HepG2 (cell line): ENCODE results near the gene RRM2. TPM values are rescaled to one million over a fixed set of nuclear protein-coding genes. Genes with fewer than 3 reads are reported as not detected.
A peak's percentile ranks its signal among the peaks of the same experiment; 100 is the strongest.

Source experiments
- CHCHD3 ChIP-seq: sonication (generic); formaldehyde crosslinking; IDR thresholded peaks from 2 replicates; pipeline ENCODE4 v1.8.0; 2022; ENCODE audit warnings: mild to moderate bottlenecking, missing genetic modification reagents, moderate library complexity
- IRX3 ChIP-seq: sonication (generic); formaldehyde crosslinking; IDR thresholded peaks from 2 replicates; pipeline ENCODE4 v1.8.1; 2023; ENCODE audit warnings: mild to moderate bottlenecking, low read depth, missing genetic modification reagents, borderline replicate concordance
- NFATC3 ChIP-seq: sonication (generic); formaldehyde crosslinking; IDR thresholded peaks from 2 replicates; pipeline ENCODE4 v1.5.1; 2020; ENCODE audit warnings: mild to moderate bottlenecking, missing genetic modification reagents
- RARA ChIP-seq: IDR thresholded peaks from 2 replicates; pipeline ENCODE4 v1.6.1; 2016; ENCODE audit warnings: missing genetic modification reagents, missing compliant biosample characterization
- SALL1 ChIP-seq: sonication (generic); formaldehyde crosslinking; IDR thresholded peaks from 2 replicates; pipeline ENCODE4 v1.8.0; 2022; ENCODE audit warnings: mild to moderate bottlenecking, missing genetic modification reagents
- TEAD3 ChIP-seq: optimal IDR thresholded peaks from 2 replicates; pipeline ENCODE3; 2016; ENCODE audit warnings: borderline replicate concordance
- YEATS4 ChIP-seq: sonication (generic); formaldehyde crosslinking; IDR thresholded peaks from 2 replicates; pipeline ENCODE4 v1.4.0; 2020; ENCODE audit warnings: missing genetic modification reagents, borderline replicate concordance
- ZFP62 ChIP-seq: sonication (generic); formaldehyde crosslinking; IDR thresholded peaks from 2 replicates; pipeline ENCODE4 v1.4.0; 2020; ENCODE audit warnings: missing genetic modification reagents
- ZNF224 ChIP-seq: sonication (generic); formaldehyde crosslinking; IDR thresholded peaks from 2 replicates; pipeline ENCODE4 v1.5.0; 2020; ENCODE audit warnings: mild to moderate bottlenecking, missing genetic modification reagents
- ZNF570 ChIP-seq: sonication (generic); formaldehyde crosslinking; IDR thresholded peaks from 2 replicates; pipeline ENCODE4 v1.4.0; 2020; ENCODE audit warnings: mild to moderate bottlenecking, missing genetic modification reagents, borderline replicate concordance
- ZNF572 ChIP-seq: sonication (generic); formaldehyde crosslinking; IDR thresholded peaks from 2 replicates; pipeline ENCODE4 v1.5.1; 2020; ENCODE audit warnings: mild to moderate bottlenecking, missing genetic modification reagents
- ZNF678 ChIP-seq: sonication (generic); formaldehyde crosslinking; IDR thresholded peaks from 2 replicates; pipeline ENCODE4 v1.4.0; 2020; ENCODE audit warnings: mild to moderate bottlenecking, missing genetic modification reagents
- ZNF709 ChIP-seq: sonication (generic); formaldehyde crosslinking; IDR thresholded peaks from 2 replicates; pipeline ENCODE4 v1.5.0; 2020; ENCODE audit warnings: mild to moderate bottlenecking, missing genetic modification reagents
- ZNF724P ChIP-seq: sonication (generic); formaldehyde crosslinking; IDR thresholded peaks from 2 replicates; pipeline ENCODE4 v1.8.0; 2022; ENCODE audit warnings: missing genetic modification reagents, borderline replicate concordance
- ZNF766 ChIP-seq: sonication (generic); formaldehyde crosslinking; IDR thresholded peaks from 2 replicates; pipeline ENCODE4 v1.5.0; 2020; ENCODE audit warnings: missing genetic modification reagents, borderline replicate concordance
- ZNF782 ChIP-seq: sonication (generic); formaldehyde crosslinking; IDR thresholded peaks from 2 replicates; pipeline ENCODE4 v1.4.0; 2020; ENCODE audit warnings: missing genetic modification reagents, mild to moderate bottlenecking, borderline replicate concordance
- ZNF790 ChIP-seq: sonication (generic); formaldehyde crosslinking; IDR thresholded peaks from 2 replicates; pipeline ENCODE4 v1.8.0; 2022; ENCODE audit warnings: missing genetic modification reagents, mild to moderate bottlenecking, borderline replicate concordance
- ZSCAN25 ChIP-seq: sonication (generic); formaldehyde crosslinking; IDR thresholded peaks from 2 replicates; pipeline ENCODE4 v1.8.0; 2022; ENCODE audit warnings: mild to moderate bottlenecking, missing genetic modification reagents
- polyA plus RNA-seq, 8 experiments: library from polyadenylated mRNA; depleted of rRNA in 3 of 8; stranded (reverse) in 7 of 8; unstranded in 1 of 8; fragments of >200 nt; fragmentation: Illumina TruSeq in 4 of 8; extraction: Trizol in 4 of 8; gene quantifications; 2 replicates each; pipeline versions ENCODE4 v1.2.1 to v1.2.3, GENCODE V29; 2011 to 2016; ENCODE audit warnings: low read depth in 4 of 8, missing spikeins in 1 of 8, mixed read lengths in 1 of 8; ENCODE audit not compliant: insufficient read depth in 1 of 8
- total RNA-seq, 5 experiments: library from RNA; depleted of rRNA; stranded (reverse); fragments of >200 nt; fragmentation: Illumina TruSeq; extraction: Trizol; gene quantifications; 2 replicates each; pipeline ENCODE4 v1.2.3, GENCODE V29; 2016; ENCODE audit warnings: low read depth in 1 of 5
- TF ChIP-seq, protein P1 (sequence below): sonication (generic); formaldehyde crosslinking; IDR thresholded peaks from 2 replicates; pipeline ENCODE4 v1.4.0; 2020; ENCODE audit warnings: mild to moderate bottlenecking, missing genetic modification reagents
- TF ChIP-seq, protein P2 (sequence below), 2 experiments: IDR thresholded peaks; 2 replicates each; pipeline ENCODE4 v1.6.1; 2011 to 2012; ENCODE audit warnings: low read length in 2 of 2, borderline replicate concordance in 1 of 2, low read depth in 1 of 2, mild to moderate bottlenecking in 1 of 2, moderate library complexity in 1 of 2
- TF ChIP-seq, protein P3 (sequence below): sonication (generic); formaldehyde crosslinking; IDR thresholded peaks from 2 replicates; pipeline ENCODE4 v1.5.1; 2020; ENCODE audit warnings: mild to moderate bottlenecking, missing genetic modification reagents, moderate library complexity
- TF ChIP-seq, protein P4 (sequence below): IDR thresholded peaks from 2 replicates; pipeline ENCODE4 v1.6.1; 2016

RRM2 gene
- total and polyA plus RNA-seq, 2 of the 13 experiments (the other 11 are each of a cell fraction or from before 2014, with no cell fraction given): 31.3 to 150 TPM

DNA sequence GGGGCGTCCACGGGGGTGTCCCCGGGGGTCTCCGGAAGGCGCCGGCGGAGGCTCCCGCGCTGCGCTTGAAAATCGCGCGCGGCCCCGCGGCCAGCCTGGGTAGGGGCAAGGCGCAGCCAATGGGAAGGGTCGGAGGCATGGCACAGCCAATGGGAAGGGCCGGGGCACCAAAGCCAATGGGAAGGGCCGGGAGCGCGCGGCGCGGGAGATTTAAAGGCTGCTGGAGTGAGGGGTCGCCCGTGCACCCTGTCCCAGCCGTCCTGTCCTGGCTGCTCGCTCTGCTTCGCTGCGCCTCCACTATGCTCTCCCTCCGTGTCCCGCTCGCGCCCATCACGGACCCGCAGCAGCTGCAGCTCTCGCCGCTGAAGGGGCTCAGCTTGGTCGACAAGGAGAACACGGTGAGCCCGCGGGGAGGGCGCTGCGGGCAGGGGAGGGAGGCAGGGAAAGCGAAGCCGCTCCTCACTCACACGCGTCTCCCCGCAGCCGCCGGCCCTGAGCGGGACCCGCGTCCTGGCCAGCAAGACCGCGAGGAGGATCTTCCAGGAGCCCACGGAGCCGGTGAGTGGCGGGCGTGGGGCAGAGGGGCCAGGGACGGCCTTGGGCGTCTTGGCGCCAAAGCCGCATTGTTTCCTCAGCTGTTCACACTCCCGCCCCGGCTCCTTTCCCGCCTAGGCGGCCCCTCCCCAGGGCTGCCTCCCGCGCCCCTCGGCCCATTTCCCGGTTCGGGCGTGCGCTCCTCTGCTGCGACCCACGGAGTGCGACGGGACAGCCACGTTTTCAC lies at the start of gene RRM2 (continued):
- TF ChIP-seq YEATS4 (CRISPR knock-in tag) (peak; percentile 84; the same call in 1 of the 2 replicates), ZSCAN25 (CRISPR knock-in tag) (0 out of 2 replicates have a peak, but pooled peaks have one; percentile 27), ZNF572 (CRISPR knock-in tag) (peak; percentile 91; the same call in 1 of the 2 replicates), ZNF678 (CRISPR knock-in tag) (peak; percentile 70; the same call in 1 of the 2 replicates), ZNF790 (CRISPR knock-in tag) (peak; percentile 84; the same call in 1 of the 2 replicates), ZNF782 (CRISPR knock-in tag) (no peak; the same call in 1 of the 2 replicates), ZNF766 (CRISPR knock-in tag) (peak; percentile 79; the same call in 1 of the 2 replicates), CHCHD3 (CRISPR knock-in tag) (peak; percentile 100), ZNF724P (peak; percentile 100), RARA (CRISPR knock-in tag) (no peak), NFATC3 (CRISPR knock-in tag) (0 out of 2 replicates have a peak, but pooled peaks have one; percentile 61), ZNF224 (peak; percentile 63), ZNF570 (CRISPR knock-in tag) (no peak), TEAD3 (CRISPR knock-in tag) (peak; percentile 63), IRX3 (peak; percentile 99), ZNF709 (CRISPR knock-in tag) (no peak), SALL1 (CRISPR knock-in tag) (peak; percentile 81; the same call in 1 of the 2 replicates), ZFP62 (no peak)
- TF ChIP-seq, protein P1, sequence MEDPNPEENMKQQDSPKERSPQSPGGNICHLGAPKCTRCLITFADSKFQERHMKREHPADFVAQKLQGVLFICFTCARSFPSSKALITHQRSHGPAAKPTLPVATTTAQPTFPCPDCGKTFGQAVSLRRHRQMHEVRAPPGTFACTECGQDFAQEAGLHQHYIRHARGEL (CRISPR knock-in tag): peak; percentile 32; the same call in 1 of the 2 replicates
- TF ChIP-seq, protein P2, sequence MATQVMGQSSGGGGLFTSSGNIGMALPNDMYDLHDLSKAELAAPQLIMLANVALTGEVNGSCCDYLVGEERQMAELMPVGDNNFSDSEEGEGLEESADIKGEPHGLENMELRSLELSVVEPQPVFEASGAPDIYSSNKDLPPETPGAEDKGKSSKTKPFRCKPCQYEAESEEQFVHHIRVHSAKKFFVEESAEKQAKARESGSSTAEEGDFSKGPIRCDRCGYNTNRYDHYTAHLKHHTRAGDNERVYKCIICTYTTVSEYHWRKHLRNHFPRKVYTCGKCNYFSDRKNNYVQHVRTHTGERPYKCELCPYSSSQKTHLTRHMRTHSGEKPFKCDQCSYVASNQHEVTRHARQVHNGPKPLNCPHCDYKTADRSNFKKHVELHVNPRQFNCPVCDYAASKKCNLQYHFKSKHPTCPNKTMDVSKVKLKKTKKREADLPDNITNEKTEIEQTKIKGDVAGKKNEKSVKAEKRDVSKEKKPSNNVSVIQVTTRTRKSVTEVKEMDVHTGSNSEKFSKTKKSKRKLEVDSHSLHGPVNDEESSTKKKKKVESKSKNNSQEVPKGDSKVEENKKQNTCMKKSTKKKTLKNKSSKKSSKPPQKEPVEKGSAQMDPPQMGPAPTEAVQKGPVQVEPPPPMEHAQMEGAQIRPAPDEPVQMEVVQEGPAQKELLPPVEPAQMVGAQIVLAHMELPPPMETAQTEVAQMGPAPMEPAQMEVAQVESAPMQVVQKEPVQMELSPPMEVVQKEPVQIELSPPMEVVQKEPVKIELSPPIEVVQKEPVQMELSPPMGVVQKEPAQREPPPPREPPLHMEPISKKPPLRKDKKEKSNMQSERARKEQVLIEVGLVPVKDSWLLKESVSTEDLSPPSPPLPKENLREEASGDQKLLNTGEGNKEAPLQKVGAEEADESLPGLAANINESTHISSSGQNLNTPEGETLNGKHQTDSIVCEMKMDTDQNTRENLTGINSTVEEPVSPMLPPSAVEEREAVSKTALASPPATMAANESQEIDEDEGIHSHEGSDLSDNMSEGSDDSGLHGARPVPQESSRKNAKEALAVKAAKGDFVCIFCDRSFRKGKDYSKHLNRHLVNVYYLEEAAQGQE (IDR thresholded peaks at IDR 0.05; ENCODE audit: borderline replicate concordance in 1 of 2, low read depth in 1 of 2, low read length in 2 of 2): no peak
- TF ChIP-seq, protein P3, sequence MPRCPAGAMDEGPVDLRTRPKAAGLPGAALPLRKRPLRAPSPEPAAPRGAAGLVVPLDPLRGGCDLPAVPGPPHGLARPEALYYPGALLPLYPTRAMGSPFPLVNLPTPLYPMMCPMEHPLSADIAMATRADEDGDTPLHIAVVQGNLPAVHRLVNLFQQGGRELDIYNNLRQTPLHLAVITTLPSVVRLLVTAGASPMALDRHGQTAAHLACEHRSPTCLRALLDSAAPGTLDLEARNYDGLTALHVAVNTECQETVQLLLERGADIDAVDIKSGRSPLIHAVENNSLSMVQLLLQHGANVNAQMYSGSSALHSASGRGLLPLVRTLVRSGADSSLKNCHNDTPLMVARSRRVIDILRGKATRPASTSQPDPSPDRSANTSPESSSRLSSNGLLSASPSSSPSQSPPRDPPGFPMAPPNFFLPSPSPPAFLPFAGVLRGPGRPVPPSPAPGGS (CRISPR knock-in tag): peak; percentile 71; the same call in 1 of the 2 replicates
- TF ChIP-seq, protein P4, sequence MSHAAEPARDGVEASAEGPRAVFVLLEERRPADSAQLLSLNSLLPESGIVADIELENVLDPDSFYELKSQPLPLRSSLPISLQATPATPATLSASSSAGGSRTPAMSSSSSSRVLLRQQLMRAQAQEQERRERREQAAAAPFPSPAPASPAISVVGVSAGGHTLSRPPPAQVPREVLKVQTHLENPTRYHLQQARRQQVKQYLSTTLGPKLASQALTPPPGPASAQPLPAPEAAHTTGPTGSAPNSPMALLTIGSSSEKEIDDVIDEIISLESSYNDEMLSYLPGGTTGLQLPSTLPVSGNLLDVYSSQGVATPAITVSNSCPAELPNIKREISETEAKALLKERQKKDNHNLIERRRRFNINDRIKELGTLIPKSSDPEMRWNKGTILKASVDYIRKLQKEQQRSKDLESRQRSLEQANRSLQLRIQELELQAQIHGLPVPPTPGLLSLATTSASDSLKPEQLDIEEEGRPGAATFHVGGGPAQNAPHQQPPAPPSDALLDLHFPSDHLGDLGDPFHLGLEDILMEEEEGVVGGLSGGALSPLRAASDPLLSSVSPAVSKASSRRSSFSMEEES (CRISPR knock-in tag): peak; percentile 6; the same call in 1 of the 2 replicates
